PFSK-1 (cell line): ENCODE results near the gene LIPG.

Source experiments
- FOXP2 ChIP-seq: optimal IDR thresholded peaks from 2 replicates; pipeline ENCODE3; 2011; ENCODE audit warnings: borderline replicate concordance, control low read depth, inconsistent platforms; ENCODE audit not compliant: insufficient read depth; ENCODE audit errors: extremely low read length, extremely low read depth
- POLR2AphosphoS5 ChIP-seq: IDR thresholded peaks from 2 replicates; pipeline ENCODE4 v1.6.1; 2012; ENCODE audit warnings: low read depth, mild to moderate bottlenecking, control low read depth, low read length, moderate library complexity
- REST ChIP-seq, 2 experiments: IDR thresholded peaks; 2 replicates each; pipeline versions ENCODE4 v1.6.1 to v1.8.0; 2011 to 2012; ENCODE audit warnings: low read depth in 2 of 2, low read length in 2 of 2, control low read depth in 1 of 2, inconsistent platforms in 1 of 2, mild to moderate bottlenecking in 1 of 2, moderate library complexity in 1 of 2; ENCODE audit not compliant: insufficient read depth in 1 of 2
- SIN3A ChIP-seq: IDR thresholded peaks from 2 replicates; pipeline ENCODE4 v1.6.1; 2012; ENCODE audit warnings: mild to moderate bottlenecking, low read length, moderate library complexity, borderline replicate concordance; ENCODE audit not compliant: insufficient read depth
- TAF1 ChIP-seq: IDR thresholded peaks from 2 replicates; pipeline ENCODE4 v1.6.1; 2012; ENCODE audit warnings: low read length, control low read depth, borderline replicate concordance; ENCODE audit not compliant: insufficient read depth

Gene LIPG

DNA sequence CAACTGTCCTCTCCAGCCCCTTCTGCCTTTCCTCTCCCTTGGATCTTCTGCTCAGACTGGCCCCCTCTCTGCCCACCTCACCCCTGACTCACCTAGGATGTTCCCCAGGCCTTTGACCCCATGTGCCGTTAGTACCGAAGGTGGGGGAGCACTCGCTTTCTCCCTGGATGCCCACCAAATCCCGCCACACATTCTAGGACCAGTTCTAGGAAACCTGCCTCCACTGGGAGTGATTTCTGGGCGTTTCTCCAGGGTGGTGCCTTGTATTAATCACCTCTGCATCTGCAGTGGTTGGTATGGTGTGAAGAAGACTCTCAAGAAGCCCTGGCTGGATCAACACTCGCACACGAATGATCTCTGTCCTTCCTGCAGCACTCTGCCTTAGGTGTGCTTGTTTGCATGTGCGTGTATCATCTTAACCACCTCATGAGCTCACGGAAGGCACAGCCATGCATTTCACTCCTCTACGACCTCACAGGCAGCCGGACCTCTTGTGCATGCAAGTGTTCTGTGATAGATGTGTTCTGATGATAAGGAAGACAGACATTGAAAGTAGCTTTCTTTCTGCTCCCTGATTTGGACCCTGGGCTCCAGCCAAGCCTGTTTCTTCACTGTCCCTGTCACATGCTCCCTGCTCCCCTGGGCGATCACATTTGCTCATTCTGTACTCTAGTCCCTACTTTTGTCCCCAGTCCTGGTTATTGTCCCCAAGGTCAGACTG is 69.4 kb downstream of the LIPG start:
- no peak for TF ChIP-seq POLR2AphosphoS5
- TF ChIP-seq FOXP2: no peak
- TF ChIP-seq TAF1: no peak
- no peak for TF ChIP-seq SIN3A

DNA sequence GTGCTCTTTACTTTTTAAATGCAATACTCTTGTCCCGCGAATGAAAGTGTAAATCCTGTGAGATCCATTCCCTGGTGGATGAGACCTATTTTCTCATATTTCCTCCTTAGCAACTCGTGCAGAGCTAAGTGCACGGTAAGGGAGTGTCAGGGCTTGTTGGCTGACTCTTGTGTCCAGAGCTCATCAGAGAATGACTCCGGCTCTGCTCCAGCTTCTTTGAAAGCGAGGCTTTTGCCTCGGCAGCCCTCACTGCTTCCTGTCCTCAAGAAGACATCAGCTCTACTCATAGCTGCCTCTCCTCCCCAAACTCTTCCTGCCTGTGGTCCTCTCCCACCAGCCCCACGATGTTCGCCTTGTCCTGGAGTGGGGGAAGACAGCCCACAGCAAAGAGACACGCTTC is 70.7 kb downstream of the LIPG start:
- no peak for TF ChIP-seq FOXP2
- no peak for TF ChIP-seq SIN3A
- no peak for TF ChIP-seq REST (IDR thresholded peaks at IDR 0.05; ENCODE audit: insufficient read depth in 1 of 2, low read depth in 2 of 2, low read length in 2 of 2)
- TF ChIP-seq POLR2AphosphoS5: no peak

DNA sequence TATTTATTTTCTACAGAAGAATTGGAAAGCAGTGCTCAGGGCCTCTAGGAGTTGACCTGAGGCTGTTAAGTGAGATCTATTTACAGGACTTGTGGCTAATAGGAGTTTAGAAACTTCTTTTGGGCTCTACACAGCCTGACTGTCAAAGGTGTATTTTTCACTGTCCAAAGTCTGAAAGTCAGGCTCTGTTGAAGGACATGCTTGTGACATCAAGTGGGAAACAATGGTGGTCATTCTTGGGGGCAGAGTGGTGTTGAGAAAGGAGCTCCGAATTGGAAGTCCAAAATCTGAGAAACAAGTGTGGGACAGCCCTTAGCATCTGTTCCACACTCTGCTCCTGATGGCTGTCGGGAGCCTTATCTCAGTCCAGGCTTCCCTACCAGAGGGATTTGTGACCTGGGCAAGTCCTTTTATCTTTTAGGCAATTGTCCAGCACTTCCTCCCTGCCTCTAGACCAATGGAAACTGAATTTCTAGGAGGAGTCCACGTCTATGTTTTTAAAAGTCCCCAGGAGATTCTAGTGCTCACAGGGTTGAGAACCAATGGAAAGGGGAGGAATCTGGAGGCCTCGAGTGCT is 76.4 kb downstream of the LIPG start:
- TF ChIP-seq POLR2AphosphoS5: no peak
- TF ChIP-seq REST (IDR thresholded peaks at IDR 0.05; ENCODE audit: insufficient read depth in 1 of 2, low read depth in 2 of 2, low read length in 2 of 2): no peak
- TF ChIP-seq SIN3A: no peak
- no peak for TF ChIP-seq FOXP2
- TF ChIP-seq TAF1: no peak

- TF ChIP-seq REST (IDR thresholded peaks at IDR 0.05; ENCODE audit: insufficient read depth in 1 of 2, low read depth in 2 of 2, low read length in 2 of 2) (no peak), TAF1 (no peak), FOXP2 (no peak), POLR2AphosphoS5 (no peak), SIN3A (no peak)
These were observed 77.2 kb downstream of the LIPG start for GRCh38 chr18:49638891-49639557.

DNA sequence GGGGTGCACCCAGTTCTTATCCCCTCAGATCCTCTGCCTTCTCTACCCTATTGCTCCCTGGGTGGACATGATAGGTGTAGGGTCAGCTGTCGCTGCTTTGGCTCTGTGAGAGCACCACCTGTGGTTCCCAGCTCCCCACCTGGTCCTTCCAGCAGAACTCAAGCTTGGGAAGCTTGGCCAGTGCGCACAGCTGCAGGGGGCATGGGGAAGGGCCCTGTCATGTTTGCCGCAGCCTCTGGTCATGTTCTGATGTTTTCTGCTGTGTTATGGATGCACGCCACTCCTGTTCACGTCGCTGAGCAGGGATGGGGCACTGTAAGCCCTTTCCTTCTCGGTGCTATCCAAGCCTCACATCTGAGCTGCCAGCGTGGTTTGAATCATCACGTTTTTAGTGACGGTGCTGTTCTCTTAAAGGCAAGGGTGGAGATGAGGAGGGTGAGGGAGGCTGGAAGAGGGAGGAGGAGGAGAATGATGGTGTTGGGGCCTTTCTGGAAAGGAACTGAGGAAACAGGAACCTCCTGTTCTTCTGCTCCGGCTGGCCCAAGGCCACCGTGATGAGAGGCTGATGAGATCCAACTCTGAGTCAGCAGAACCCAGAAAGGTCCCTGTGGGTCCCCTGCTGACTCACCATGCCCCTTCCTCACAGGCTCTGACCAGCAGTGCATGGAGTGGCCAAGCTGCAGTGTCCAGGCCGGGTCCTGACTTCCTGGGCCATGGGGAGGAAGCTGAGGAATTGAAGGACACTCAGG is 78.0 kb downstream of the LIPG start:
- no peak for TF ChIP-seq SIN3A
- no peak for TF ChIP-seq TAF1
- TF ChIP-seq POLR2AphosphoS5: no peak

GRCh38 chr18:49640741-49641140 is 78.9 kb downstream of the LIPG start:
- TF ChIP-seq REST (IDR thresholded peaks at IDR 0.05; ENCODE audit: insufficient read depth in 1 of 2, low read depth in 2 of 2, low read length in 2 of 2) (no peak), SIN3A (no peak), FOXP2 (no peak), TAF1 (no peak), POLR2AphosphoS5 (no peak)
